DMS79 treated with DMSO at 0.1 percent for 48 hours (cell line): ENCODE data around the gene FBXO47.

Experiments
- DNase-seq: peaks from one replicate; lab custom pipeline; 2025; lab: John Stamatoyannopoulos, UW

FBXO47 gene

GRCh38 chr17:38904892-38905291 is 62.3 kb downstream of the FBXO47 start:
- no peak for DNase-seq

GRCh38 chr17:38903404-38903803 is 63.8 kb downstream of the FBXO47 start:
- DNase-seq, result no peak

GRCh38 chr17:38900978-38901656 is 66.1 kb downstream of the FBXO47 start:
- no peak for DNase-seq

- no peak for DNase-seq
Measured at GRCh38 chr17:38899421-38899820, 67.8 kb downstream of the FBXO47 start.

GRCh38 chr17:38898812-38899348 is 68.3 kb downstream of the FBXO47 start:
- DNase-seq, result no peak

GRCh38 chr17:38898291-38898679 is 68.9 kb downstream of the FBXO47 start:
- no peak for DNase-seq

- no peak for DNase-seq
Measured at GRCh38 chr17:38897671-38898290, 69.4 kb downstream of the FBXO47 start.

- no peak for DNase-seq
Measured at GRCh38 chr17:38897176-38897575, 70.0 kb downstream of the FBXO47 start.

- DNase-seq, result no peak
Measured at GRCh38 chr17:38896346-38896954, 70.8 kb downstream of the FBXO47 start.

- no peak for DNase-seq
Measured at GRCh38 chr17:38894276-38894675, 72.9 kb downstream of the FBXO47 start.

GRCh38 chr17:38893607-38894006 is 73.6 kb downstream of the FBXO47 start:
- DNase-seq, result no peak

- no peak for DNase-seq
Measured at GRCh38 chr17:38893113-38893512, 74.1 kb downstream of the FBXO47 start.

- DNase-seq, result no peak
Measured at GRCh38 chr17:38892620-38893019, 74.6 kb downstream of the FBXO47 start.

- no peak for DNase-seq
Measured at GRCh38 chr17:38892083-38892482, 75.1 kb downstream of the FBXO47 start.

GRCh38 chr17:38891441-38891840 is 75.8 kb downstream of the FBXO47 start:
- no peak for DNase-seq

- no peak for DNase-seq
Measured at GRCh38 chr17:38890410-38890746, 76.8 kb downstream of the FBXO47 start.

- no peak for DNase-seq
Measured at GRCh38 chr17:38889745-38890409, 77.3 kb downstream of the FBXO47 start.

GRCh38 chr17:38888842-38889241 is 78.4 kb downstream of the FBXO47 start:
- DNase-seq, result no peak

GRCh38 chr17:38886643-38887010 is 80.6 kb downstream of the FBXO47 start:
- DNase-seq, result no peak
